PC-3 (cell line): ENCODE results near the gene INSYN2A.

ENCODE experiments used
- CTCF ChIP-seq: fragments of 300-600 bp; sonication (generic); conservative IDR thresholded peaks from 2 replicates; pipeline ENCODE4 v1.5.1; 2017; ENCODE audit warnings: antibody characterized with exemption, low read depth, mild to moderate bottlenecking, low read length
- EZH2 ChIP-seq: fragments of 300-600 bp; sonication (generic); IDR thresholded peaks from one replicate; pipeline ENCODE4 v1.6.1; 2017; ENCODE audit warnings: antibody characterized with exemption, mild to moderate bottlenecking, low read length; ENCODE audit not compliant: unreplicated experiment
- EZH2phosphoT487 ChIP-seq: fragments of 300-600 bp; sonication (generic); IDR thresholded peaks from 2 replicates; pipeline ENCODE4 v1.6.1; 2018; ENCODE audit warnings: mild to moderate bottlenecking, antibody characterized with exemption, low read length, borderline replicate concordance

GRCh38 chr10:127148933-127149220, 47.5 kb downstream of the INSYN2A start:
- TF ChIP-seq CTCF: no peak
- no peak for TF ChIP-seq EZH2
- TF ChIP-seq EZH2phosphoT487: no peak
